ENCODE results near the gene OR10A6. TPM values are rescaled to one million over a fixed set of nuclear protein-coding genes. Genes with fewer than 3 reads are reported as not detected.

Gene OR10A6
- total and polyA plus RNA-seq, 2 donors (not counting 1 experiment from before 2014, with no cell fraction given), result not detected

DNA sequence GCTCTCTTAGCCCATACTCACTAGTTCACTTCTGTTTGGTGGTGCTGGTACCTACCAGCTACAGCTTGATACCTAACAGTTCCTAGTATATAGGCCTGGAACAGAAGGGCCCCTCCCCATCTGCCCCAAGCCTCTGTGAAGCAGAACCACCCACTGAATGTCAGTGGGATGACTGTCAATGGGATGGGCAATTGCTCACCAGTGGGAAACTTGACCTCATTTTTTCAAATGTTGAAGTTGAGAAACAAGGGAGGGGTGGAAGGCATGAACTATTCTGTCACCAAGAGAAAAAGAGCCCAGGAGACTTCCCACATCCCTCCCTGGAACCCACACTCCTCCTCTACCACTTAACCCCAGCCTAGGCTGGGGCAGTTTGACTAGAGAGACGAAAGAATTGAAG, 34.3 kb upstream of the OR10A6 start, which contains the start of gene NLRP10:
Gene NLRP10 (minus strand): TSS at position 62 of the 400 bp plus-strand sequence. CDS start 1,952 bp downstream, outside the sequence.
- Histone ChIP-seq H3K79me2 (ENCODE audit: control insufficient read depth, insufficient read depth, low read length) (no peaks in the 10 kb centered on the region), H4K20me1 (ENCODE audit: control insufficient read depth, insufficient read depth, low read length, poor library complexity, severe bottlenecking) (no peaks in the 10 kb centered on the region), H3K4me1 (ENCODE audit: control insufficient read depth in 2 of 2, insufficient read depth in 2 of 2, low read length in 2 of 2) (no peaks in the 10 kb centered on the region), H3K9me3 (ENCODE audit: control extremely low read depth in 1 of 3, control insufficient read depth in 2 of 3, insufficient read depth in 1 of 3, low read length in 2 of 3) (no peaks in the 10 kb centered on the region), H3K9ac (ENCODE audit: low read length) (no peak within 1 kb of the TSS), H3K27me3 (replicated peaks in 1 of 4; ENCODE audit: control extremely low read depth in 1 of 4, control insufficient read depth in 3 of 4, insufficient read depth in 4 of 4, low read length in 3 of 4) (peaks cover 0 to 5% (median 2%) of the 10 kb centered on the region in 4 experiments), H3K4me3 (ENCODE audit: control extremely low read depth in 1 of 5, extremely low read depth in 1 of 5, insufficient read depth in 1 of 5, low read depth in 2 of 5, low read length in 4 of 5) (no peak within 1 kb of the TSS), H3K27ac (ENCODE audit: low read length in 2 of 2) (no peak within 1 kb of the TSS), H2AFZ (ENCODE audit: insufficient read depth, low read depth, low read length, poor library complexity, severe bottlenecking) (no peak within 1 kb of the TSS), H3K4me2 (replicated peaks; ENCODE audit: low read depth, low read length, poor library complexity, severe bottlenecking) (no peak within 1 kb of the TSS), H3K36me3 (replicated peaks in 1 of 2; ENCODE audit: control extremely low read depth in 1 of 2, control insufficient read depth in 1 of 2, extremely low read depth in 1 of 2, insufficient read depth in 2 of 2, low read length in 1 of 2) (no peaks in the 10 kb centered on the region)
- no peak for TF ChIP-seq EZH2 (IDR thresholded peaks at IDR 0.05; ENCODE audit: borderline replicate concordance, insufficient read depth, low read depth, low read length, poor library complexity, severe bottlenecking)
- TF ChIP-seq, protein P1, sequence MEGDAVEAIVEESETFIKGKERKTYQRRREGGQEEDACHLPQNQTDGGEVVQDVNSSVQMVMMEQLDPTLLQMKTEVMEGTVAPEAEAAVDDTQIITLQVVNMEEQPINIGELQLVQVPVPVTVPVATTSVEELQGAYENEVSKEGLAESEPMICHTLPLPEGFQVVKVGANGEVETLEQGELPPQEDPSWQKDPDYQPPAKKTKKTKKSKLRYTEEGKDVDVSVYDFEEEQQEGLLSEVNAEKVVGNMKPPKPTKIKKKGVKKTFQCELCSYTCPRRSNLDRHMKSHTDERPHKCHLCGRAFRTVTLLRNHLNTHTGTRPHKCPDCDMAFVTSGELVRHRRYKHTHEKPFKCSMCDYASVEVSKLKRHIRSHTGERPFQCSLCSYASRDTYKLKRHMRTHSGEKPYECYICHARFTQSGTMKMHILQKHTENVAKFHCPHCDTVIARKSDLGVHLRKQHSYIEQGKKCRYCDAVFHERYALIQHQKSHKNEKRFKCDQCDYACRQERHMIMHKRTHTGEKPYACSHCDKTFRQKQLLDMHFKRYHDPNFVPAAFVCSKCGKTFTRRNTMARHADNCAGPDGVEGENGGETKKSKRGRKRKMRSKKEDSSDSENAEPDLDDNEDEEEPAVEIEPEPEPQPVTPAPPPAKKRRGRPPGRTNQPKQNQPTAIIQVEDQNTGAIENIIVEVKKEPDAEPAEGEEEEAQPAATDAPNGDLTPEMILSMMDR (IDR thresholded peaks at IDR 0.05), result no peak
- DNase-seq (no peak), ATAC-seq (ENCODE audit: low read depth) (no peak)
- intact Hi-C loops (cut with micrococcal nuclease), result no loop called here
- peaks cover 36% of the 10 kb centered on the region for H3K27me3 Mint-ChIP-seq
- H3K4me1 Mint-ChIP-seq, result no peaks in the 10 kb centered on the region
- no peak within 1 kb of the TSS for H3K27ac Mint-ChIP-seq
- ChIA-PET POLR2A (no interaction called here), CTCF (no interaction called here)
- no peaks in the 10 kb centered on the region for H3K9me3 Mint-ChIP-seq (ENCODE audit: insufficient read depth)
- H3K4me3 Mint-ChIP-seq, result no peak within 1 kb of the TSS
- no CpG with 5 or more reads among the region's 1 CpG for WGBS (ENCODE audit: insufficient coverage)

DNA sequence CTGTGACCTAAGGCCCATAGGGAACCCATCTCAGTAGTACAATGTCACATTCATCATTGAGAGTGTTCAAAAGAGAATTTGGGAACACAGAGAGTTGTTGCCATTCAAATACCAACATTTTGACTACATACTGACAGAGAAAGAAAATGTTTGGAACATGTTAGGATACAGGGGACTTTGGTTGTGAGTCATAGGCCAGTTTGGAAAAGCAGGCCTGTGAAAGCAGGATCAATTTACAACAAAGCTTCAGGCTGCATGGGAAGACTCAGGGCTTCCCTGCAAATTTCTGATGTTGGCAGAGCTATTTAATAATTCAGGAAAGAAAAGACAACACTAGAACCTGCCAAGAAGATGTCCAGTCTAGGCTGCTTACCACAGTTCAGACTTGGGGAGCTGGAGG, 33.8 kb upstream of the OR10A6 start:
- intact Hi-C loops (cut with micrococcal nuclease), result no loop called here
- H4K20me1 ChIP-seq (ENCODE audit: control insufficient read depth, insufficient read depth, low read length, poor library complexity, severe bottlenecking), result no peaks in the 10 kb centered on the region
- ATAC-seq (ENCODE audit: low read depth) (no peak), DNase-seq (no peak)
- no peak overlapping the region for H3K9ac ChIP-seq (ENCODE audit: low read length)
- H3K4me3 ChIP-seq (ENCODE audit: control extremely low read depth in 1 of 5, extremely low read depth in 1 of 5, insufficient read depth in 1 of 5, low read depth in 2 of 5, low read length in 4 of 5), result no peak overlapping the region
- Mint-ChIP-seq H3K4me3 (no peak overlapping the region), H3K4me1 (no peaks in the 10 kb centered on the region), H3K27me3 (peaks cover 36% of the 10 kb centered on the region), H3K9me3 (ENCODE audit: insufficient read depth) (no peaks in the 10 kb centered on the region), H3K27ac (no peak overlapping the region)
- no peaks in the 10 kb centered on the region for H3K4me1 ChIP-seq (ENCODE audit: control insufficient read depth in 2 of 2, insufficient read depth in 2 of 2, low read length in 2 of 2)
- H3K27me3 ChIP-seq (replicated peaks in 1 of 4; ENCODE audit: control extremely low read depth in 1 of 4, control insufficient read depth in 3 of 4, insufficient read depth in 4 of 4, low read length in 3 of 4), result peaks cover 0 to 5% (median 2%) of the 10 kb centered on the region in 4 experiments
- H3K4me2 ChIP-seq (replicated peaks; ENCODE audit: low read depth, low read length, poor library complexity, severe bottlenecking), result no peak overlapping the region
- no peak for TF ChIP-seq EZH2 (IDR thresholded peaks at IDR 0.05; ENCODE audit: borderline replicate concordance, insufficient read depth, low read depth, low read length, poor library complexity, severe bottlenecking)
- ChIA-PET CTCF (no interaction called here), POLR2A (no interaction called here)
- no peaks in the 10 kb centered on the region for H3K36me3 ChIP-seq (replicated peaks in 1 of 2; ENCODE audit: control extremely low read depth in 1 of 2, control insufficient read depth in 1 of 2, extremely low read depth in 1 of 2, insufficient read depth in 2 of 2, low read length in 1 of 2)
- H3K9me3 ChIP-seq (ENCODE audit: control extremely low read depth in 1 of 3, control insufficient read depth in 2 of 3, insufficient read depth in 1 of 3, low read length in 2 of 3), result no peaks in the 10 kb centered on the region
- no peak overlapping the region for H2AFZ ChIP-seq (ENCODE audit: insufficient read depth, low read depth, low read length, poor library complexity, severe bottlenecking)
- no peaks in the 10 kb centered on the region for H3K79me2 ChIP-seq (ENCODE audit: control insufficient read depth, insufficient read depth, low read length)
- no peak overlapping the region for H3K27ac ChIP-seq (ENCODE audit: low read length in 2 of 2)
